HG02642 (cell line): ENCODE data around the gene VDR.

Experiments used
- ATAC-seq: cut with Tn5 transposase; IDR thresholded peaks from one replicate; pipeline ENCODE4 v1.9.1; 2021; ENCODE audit warnings: mild to moderate bottlenecking; ENCODE audit not compliant: unreplicated experiment, poor library complexity

The VDR gene

DNA sequence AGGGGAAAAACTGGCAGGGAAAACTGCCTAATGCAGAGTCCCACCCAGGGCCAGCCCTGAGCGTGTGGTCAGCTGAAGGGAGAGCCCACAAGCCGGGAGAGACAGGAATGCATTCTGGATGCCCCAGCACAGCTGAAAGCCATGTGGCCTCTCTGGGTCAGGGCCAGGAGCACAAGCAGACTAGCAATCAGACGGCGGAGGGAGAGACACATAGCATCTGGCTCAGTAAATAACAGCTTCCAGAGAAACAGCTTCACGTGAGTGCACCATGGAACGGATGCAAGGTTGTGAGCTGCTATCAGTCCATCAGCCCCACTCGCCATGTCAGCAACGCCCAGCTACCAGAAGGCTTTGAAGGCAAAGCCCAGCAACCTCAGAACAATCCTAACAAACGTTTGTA, 30.4 kb upstream of the VDR start:
- ATAC-seq, result no peak

DNA sequence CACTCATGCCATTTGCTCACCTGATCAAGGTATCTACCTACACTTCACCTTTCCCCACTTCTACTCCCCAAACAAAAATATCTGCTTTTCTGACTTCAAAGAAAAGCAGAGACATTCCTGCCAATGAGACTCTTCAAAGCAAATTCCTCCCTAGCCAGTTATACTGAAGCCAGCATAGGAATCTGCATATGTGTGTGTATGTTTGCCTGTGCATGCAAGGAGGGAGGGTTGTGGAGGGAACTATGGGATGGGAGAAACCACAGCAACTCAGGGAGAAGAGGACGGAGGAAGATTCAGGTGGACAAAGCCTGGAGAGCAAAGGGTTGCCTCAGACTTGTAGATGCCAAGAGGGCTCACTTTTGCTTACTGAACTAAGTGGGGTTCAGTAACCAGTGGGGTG, 26.4 kb upstream of the VDR start:
- no peak for ATAC-seq

DNA sequence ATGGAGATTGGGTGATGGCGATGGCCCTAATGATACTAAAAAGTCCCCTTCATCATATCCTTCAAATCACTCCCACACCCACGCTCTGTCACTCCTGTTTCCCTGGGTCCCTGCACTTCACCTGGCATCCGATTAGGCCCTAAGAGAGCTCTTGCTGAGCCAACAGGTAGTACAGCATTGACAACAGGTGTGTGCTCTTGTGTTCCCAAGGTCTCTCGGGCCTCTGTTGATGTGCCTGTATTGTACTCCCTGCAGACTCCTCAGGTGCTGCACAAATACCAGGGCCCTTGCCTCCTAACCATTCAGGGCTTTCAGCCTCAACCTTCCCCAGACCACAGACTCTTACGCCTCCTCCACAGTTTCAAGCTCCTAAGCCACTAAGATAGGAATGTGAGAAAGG, 25.8 kb upstream of the VDR start:
- no peak for ATAC-seq

DNA sequence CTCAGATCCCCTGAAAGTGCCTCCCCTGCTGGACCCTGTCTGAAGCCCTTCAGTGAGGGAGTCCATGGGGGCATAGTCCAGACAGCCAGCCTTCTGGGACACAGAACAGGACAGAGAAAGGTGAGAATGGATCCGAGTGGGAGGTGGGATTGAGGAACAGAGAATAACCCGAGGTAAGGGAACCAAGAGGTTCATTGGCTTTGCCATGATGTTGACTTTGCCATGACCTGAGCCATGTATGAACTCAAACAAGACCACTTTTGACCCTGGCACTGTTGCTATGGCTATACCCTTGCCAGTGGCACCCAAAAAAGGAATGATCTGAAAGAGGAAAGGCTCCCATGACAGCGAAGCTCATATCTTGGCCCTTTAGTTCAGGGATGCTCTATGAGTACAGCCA, 22.6 kb upstream of the VDR start:
- ATAC-seq, result no peak

DNA sequence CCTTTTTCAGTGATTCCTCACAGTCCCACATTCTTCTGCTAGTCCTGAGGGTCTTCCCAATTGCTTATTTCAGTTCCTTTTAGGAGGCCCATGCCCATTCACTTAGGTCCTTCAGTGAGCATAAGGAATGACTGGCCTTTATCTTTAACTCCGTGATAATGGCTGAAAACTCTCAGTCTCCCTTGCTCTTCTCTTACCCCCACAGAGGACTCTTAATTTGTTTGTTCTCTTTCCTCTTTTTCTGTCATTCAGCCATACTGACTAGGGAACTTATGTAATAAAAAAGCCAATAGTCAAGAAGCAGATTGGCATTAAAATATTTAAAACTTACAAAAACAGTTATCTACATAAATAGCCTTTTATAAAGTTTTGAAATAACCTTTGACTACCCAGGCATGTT, 17.1 kb upstream of the VDR start:
- no peak for ATAC-seq

DNA sequence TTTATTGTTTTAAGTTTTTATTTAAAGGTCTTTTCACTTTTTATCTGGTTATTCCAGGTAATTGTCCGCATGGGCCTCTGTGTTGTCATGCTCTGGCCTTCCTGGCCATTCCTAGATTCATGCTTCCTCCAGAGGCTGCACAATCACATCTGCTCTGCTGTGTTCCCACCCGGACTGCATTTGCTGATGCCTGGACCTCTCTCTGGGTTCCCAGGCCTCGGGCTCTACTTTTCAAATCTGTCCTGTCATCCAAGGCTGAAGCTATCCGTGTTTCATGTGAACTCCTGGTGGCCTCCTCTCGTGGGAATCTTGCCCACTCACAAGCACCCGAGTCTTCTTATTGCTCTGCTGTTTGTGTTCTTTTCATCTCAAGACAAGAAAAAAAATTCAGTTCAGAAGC, 16.1 kb upstream of the VDR start:
- ATAC-seq, result no peak

DNA sequence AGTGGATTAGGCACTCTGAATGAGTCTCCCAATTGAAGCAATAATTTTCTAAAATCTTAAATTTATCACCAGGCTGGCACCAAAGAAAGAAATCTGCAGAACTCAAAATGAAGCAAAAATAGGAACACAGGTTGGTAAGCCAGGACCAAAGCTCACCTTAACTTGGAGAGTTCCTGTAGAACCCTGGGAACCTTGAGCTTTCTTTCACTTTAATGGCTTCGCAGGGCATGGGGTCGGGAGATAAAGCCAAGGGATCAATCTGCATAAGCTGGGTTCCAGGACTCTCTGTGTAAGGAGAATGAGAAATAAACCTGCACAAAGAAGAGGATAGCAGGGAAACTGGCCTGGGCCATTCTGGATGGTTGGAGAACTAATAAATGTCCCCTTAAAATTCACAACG, 8.3 kb upstream of the VDR start:
- no peak for ATAC-seq

DNA sequence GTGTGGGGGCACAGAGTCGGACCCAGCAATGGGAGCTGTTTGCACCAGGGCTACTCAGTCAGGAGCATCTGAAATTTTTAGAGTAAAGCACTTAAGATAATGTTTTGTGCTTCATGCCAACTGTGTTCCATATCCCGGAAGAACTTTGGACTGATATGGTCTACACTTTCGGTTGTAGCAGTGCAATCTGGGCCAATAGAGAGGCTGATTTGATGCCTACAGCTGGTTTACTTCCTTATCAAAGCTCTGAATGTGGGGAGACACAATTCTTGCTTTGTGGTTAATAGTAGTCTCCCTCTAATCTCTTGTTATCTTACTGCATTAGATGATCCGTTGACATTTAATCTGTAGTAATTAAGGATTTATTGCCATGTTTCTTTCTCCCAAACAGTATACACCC, 7.8 kb upstream of the VDR start:
- ATAC-seq, result no peak

DNA sequence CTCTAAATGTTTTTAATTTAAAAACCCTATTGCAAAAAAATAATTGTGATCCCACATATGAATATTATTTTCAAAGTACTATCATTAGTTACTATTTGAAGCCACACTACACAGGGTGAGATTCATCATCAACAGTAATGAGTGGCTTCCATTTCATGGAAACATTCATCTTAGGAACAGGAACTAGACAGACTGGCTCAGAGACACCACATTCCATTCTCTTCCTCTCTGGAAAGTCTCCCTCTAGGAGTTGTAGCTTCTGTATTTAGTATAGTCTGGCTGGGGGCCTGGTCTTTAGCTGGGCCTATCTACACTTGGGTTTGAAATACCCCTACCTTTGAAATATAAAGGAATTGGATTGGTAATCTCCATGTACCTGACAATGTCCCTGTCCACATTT, 6.2 kb upstream of the VDR start:
- no peak for ATAC-seq

DNA sequence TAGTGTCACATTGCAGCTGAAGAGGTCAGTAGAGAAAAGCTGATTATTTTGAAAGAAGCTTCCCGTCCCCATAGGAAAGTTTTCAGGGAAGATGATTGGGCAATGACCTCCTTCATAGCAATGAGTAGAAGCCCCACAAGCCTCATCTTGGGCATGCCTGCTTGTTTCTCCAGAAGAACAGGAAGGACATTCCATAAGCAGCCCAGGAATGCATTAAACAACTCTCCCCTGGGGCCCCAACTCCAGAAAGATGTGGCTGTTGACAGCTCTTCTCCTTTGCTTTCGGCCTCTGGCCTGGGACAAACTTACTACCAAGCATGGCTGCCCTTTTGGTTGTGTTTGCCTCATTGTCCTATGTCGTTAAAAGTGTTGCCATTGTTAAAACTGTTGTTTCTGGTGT, 5.7 kb upstream of the VDR start:
- no peak for ATAC-seq

DNA sequence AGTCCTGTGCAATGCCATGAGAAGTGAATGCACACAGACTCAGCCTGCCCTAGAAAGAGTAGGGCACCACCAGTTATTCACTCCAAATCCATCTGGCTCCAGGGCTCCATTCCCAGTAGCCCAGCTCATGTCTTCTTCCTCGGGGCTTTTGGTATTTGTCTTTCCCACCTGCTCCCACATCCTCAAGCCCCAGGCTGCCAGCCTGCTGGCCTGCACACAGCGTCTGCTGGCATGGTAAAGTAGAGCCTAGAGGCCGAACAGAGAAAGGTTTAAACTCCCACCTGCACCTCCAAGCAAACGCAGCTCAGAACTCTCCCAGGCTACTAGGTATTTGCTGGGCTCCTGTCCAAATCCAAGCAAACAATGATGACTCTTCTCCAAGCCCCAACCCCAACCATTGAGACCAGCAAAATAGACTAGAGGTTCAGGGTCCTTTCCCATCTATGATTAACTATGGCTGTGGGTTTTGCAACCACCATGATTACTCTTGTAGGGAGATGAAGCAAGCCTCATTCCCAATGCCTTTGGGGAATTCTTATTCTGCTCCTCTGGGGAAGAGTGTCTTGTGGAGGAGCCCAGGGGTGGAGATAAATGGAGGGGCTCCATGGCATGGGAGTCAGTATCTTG, 5.2 kb upstream of the VDR start:
- ATAC-seq, result no peak

DNA sequence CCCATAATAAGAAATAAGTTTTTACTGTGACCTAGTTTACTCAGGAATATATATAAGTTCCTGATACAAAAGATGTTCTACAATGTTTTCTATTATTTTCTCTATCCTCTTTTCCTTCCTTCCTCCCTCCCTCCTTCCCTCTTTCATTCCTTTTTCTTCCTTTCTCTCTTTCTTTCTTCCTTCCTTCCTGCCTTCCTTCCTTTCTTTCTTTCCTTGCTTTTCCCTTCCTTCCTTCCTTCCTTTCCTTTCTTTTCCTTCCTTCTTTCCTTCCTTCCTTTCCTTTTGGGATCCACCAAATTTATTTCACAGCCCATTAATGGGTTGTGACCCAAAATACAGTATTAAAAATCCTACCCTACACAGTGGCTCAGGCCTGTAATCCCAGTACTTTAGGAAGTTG, 3.9 kb upstream of the VDR start:
- no peak for ATAC-seq

DNA sequence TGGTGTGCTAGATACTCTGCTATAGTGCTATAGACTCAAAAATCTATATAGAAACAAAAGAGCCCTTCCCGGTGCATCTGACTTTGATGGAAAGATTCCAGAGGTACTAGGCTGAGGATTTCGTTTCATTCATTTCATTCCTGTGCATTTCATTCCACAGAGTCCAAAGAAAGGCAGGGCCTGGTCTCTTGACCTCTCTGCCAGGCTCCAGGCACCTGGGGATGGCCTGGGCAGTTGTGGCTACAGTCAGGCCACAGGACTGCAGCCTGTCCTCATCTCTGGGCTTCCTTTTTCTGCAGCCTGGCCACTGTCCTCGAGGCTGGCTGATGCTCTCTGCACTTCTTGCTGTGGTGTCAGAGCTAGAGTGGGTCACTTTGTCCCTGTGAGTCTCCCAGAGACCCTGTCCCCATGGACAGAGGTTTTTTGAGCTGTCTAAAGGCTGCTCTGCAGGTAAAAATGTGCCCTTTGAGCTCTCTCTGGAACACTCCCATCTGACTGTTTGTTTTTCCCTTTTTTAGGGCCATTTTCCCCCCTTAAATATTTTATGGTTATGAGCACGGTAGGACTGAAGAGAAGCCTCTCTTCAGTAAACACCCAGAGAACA, 3.2 kb upstream of the VDR start:
- no peak for ATAC-seq

DNA sequence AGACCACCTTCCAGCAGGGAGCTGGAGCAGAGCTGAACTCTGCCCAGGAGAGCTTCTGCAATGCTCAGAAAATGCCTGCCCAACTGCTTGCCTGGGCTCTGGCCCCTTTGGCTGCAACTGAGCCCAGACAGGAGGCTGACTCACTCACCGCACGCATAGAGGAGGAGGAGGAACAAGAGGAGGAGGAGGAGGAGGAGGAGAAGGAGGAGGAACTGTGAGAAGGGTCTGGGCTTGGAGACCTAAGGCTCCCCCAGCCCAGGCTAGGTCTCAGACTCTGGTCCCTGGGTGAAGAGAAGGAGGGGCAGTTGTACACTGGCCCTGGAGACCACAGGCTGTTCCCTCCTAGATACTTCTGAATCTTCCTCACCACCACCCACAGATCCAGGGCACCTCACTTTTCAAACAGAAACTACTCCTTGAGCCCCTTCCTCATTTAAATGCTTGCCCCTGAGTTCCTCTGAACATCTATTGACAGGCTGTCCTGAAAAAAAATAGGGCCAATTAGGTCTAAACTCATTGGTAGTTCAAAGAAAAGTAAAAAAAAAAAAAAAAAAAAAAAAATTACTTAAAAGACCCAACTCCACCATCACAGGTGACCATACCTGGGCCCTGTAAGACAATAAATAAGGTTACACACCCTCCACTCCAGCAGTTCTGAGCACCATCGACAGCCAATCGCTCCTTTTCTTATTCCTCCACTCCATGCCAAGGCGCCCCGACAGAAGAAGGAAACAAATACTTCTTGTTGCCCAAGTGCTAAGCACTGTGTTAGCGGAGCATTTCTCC, 674 bp downstream of the VDR start:
- ATAC-seq, result no peak

DNA sequence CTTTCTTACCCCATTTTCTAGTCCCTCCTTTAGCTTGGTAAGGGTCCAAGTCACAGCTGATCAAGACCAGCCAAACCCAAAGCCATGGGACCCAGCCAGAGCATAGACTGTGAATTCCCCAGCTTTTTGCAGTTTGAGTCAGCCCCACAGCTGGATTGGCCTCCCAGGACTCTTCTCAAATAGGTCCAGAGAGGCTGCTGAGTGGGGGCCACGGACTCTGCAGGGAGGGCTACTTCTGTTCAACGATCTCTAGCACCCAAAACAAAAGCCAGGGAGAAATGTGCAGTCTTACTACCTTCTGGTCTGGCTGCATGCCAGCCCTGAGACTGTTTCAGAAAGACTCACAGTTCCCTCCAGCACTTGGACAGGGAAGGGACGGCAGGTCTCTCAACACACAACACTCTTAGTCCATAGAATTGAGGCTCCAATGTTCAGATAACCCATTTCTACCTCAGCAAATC, 1.6 kb downstream of the VDR start:
- no peak for ATAC-seq

DNA sequence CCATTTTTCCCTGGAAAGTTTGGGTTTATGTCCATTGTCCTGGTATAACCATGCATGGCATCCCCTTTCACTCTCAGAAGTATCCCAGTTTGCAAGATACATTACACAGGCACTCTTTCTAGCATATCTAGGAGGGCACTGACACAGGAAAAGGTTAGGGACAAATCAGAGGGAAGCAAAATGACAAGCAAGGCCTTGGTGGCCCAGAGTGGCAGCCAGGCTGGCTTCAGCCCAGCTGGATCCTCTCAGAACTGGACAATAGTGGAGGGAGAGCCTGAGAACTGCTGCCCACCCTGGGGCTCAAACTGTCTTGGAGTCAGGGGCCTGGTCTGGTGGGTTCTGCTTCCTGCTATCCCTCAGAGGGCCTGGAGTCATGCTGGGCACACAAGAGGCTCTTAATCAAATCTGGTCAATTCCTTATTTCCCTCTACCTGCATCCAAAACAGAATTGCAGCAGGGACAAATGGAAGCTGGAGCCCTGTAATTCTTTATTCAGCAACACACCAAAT, 2.6 kb downstream of the VDR start:
- ATAC-seq, result no peak

DNA sequence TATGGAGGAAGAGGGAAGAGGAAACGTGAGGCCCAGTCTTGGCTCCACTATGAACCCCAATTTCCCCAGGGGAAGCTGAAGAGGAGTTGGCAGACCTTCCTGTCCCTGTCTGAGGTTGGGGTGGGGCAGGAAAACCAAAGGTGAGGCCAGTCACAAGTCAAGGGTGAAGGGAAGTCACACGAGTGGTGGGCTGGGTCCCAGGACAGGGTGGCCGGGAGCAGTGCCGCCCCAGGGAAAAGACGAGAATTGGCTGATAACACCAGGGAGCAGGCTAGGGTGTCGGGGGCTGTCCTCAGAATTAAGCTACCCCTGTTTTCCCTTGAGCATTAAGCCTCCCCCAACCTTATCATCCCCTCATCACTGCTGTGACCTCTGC, 3.1 kb downstream of the VDR start:
- no peak for ATAC-seq

DNA sequence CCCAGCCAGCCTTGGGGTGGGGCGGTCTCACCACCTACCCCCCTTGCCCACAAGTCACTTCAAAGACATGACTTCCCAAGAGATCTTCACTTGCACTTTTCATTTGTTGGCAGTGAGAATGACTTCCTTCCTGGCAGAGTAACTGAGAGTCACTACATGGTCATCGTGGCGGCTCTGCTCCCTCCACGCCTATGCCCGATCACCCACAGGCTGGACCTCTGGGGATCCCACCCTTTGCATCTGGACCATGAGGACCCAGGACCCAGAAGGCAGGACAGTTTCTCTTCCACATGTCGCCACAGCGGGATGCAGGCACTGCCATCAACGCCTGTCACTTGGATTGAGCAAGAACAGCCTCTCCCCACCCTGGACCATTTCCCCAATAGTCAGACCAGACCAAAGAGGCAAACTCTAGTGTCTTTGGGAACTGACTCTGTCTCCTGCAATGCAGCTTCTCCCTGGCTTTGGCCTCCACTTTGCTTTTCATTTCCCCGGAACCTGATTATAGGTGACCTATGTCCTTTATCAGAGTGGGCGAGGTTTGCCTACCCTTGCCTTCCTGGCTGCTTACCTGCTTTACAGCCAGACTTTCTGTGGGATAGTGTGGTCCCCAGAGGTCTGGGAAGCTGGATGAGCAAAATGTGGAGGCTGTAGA, 3.6 kb downstream of the VDR start:
- ATAC-seq, result no peak

DNA sequence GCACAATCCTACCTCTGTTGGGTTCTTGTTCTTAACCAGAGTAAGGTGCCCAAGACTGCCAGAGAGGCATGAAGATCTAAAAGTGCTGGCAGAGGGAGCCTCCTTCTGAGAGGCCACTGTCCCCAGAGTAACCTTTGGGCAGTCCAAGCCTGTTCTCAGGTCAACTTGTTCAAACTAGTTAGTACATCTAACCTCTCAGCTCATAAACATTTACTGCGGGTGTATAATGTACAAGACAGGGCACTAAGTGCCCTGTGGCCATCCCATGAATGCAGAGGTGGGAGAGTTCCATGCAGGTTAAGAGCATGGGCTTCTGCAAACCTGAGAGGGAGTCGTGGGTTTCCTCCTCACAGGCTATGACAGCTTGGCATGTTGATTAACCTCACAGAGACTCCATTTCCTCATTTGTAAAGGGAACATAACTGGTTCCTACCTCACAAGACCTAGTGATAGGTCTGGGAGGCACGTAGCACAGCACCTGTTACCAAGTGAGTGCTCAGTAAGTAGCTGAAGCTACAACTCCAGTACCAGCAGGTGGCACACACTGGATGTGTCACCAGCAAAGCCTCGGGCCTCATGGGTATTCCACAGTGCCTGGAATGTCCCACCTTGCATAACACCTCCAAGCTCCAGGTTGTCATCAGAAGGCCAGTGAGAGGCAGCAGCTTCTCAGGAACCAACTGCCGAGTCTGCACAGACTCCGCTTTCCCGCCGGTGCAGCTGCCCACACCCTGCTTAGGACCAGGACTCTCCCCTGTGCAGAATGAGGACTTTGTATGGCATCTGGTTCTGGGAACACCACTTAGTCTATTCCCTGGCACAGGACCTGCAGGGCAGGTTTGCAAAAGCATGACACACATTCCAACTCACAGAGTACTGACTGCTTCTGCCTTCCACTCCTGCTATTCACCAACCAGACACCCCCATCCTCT, 4.4 kb downstream of the VDR start:
- no peak for ATAC-seq

DNA sequence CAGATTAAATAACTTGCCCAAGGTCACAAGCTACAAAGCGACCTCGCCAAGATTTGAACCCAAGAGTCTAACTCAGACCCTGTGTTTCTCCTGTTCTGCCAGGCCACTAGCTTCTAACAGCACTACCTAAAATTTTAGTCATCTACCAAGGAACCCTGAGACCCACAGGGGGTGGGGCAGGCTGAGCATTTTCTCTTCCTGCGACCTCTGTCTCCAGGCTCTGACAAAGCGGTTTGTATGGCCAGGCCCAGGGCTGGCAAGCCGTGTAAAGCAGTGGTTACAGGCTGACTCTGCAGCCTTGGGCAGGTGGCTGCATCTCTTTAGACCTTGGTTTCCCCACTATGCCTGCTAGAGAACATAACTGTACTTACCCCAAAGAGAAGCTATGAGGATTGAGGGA, 5.3 kb downstream of the VDR start:
- ATAC-seq, result no peak
